Peyer's patch (tissue), 4 donors: ENCODE results near the gene NPC1.

Source experiments
- CTCF ChIP-seq, 6 experiments: fragments of 450-650 bp in 4 of 6; fragments of 200-600 bp in 2 of 6; sonication (generic) in 1 of 6; IDR thresholded peaks; one replicate each; pipeline ENCODE4 v1.5.1; 2017 to 2019; ENCODE audit warnings: antibody characterized with exemption in 6 of 6, mild to moderate bottlenecking in 3 of 6, moderate library complexity in 1 of 6
- POLR2A ChIP-seq, 2 donors: fragments of 450-650 bp; IDR thresholded peaks; one replicate each; pipeline ENCODE4 v1.5.1; 2017; ENCODE audit warnings: antibody characterized with exemption in 2 of 2, mild to moderate bottlenecking in 2 of 2, moderate library complexity in 2 of 2

- TF ChIP-seq CTCF (IDR thresholded peaks at IDR 0.05): no peak
- TF ChIP-seq POLR2A (IDR thresholded peaks at IDR 0.05): no peak
Measured at GRCh38 chr18:23531912-23532311, 54.4 kb downstream of the NPC1 start.
